ENCODE data around the gene KIAA1549.

KIAA1549 gene

DNA sequence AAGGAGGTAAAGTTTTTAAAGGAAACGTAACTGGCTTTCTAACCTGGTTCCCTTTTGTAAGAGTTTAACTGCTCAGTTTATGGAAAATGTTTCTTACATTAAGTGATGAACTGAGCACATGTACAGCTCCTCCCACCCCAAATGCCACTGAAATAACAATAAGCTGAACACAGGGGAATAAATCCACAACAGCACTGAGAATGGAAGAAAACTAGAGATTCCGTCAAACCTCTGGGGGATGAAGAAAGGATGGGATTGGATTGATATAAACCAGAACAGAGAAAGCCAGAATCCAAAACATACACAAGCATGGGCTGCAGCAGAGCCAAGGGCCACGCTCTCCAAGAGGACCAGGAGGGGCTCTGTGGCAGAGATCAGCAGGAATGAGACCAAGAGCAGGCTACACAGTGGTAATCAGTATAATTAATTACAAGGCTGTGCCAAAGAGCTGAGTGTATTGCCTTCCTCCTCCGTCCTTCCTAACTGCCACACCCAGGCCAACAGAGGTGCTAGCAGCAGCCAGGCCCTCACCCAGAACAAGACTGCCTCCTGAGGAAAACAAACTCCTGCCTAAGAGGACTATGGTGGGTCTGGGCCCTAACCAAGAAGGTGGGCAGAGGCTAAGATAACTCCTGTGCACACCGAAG lies 73.9 kb downstream of the KIAA1549 start:
- no peak for DNase-seq (ENCODE audit: low spot score)

DNA sequence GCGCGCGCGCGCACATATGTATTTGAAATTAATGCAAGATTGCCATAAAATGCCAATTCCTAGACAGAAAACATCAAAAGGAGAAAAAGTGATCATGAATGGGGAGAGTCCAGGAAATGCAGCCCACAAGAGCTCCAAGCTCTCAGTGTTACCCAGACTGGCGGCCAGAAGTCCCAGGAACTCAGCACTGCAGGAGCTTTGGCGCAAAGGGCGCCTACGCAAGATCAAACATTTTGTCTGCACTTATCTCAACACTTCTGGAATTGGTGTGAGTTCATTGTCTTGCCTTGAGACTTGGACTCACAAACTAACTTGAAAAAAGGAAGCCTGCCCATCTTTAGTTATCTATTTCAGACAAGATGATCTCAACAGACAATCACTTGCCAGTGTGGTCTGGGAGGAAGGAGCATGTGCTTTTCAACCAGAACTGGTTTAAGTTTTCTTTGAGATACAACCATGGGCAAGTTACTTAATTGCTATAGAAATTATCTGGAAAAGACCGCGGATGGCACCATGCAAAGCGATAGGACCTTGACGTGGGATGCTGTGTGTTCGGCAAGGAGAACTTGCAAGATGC lies 77.2 kb downstream of the KIAA1549 start:
- DNase-seq (ENCODE audit: low spot score) = no peak

DNA sequence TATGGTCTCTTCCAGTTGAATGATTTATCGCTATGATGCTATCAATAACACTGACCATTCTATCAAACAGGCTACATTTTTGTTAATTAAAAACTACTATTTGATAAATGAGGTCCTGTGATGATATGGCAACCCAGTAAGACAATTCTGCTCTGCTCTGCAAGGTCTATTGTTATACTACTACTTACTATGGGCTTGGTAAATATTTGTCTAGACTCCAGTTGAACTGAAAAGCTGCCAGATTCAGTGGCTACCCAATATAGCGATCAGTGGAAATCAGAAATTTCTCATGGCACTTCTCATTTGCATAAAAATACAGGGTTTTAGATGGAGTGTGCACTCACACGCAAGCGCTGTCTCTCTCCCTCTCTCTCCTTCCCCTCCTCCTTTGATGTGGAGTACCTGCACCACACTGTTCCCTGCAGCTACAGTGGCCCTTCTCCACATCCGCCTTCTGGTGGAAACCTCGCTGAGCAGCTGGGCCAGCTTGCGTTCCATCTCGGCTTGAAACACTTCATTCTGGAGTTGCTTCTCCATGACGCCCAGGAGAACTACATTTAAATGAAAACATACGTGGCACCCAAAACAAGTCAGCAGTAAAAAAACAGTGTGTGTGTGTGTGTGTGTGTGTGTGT lies 77.9 kb downstream of the KIAA1549 start:
- DNase-seq (ENCODE audit: low spot score) = no peak

DNA sequence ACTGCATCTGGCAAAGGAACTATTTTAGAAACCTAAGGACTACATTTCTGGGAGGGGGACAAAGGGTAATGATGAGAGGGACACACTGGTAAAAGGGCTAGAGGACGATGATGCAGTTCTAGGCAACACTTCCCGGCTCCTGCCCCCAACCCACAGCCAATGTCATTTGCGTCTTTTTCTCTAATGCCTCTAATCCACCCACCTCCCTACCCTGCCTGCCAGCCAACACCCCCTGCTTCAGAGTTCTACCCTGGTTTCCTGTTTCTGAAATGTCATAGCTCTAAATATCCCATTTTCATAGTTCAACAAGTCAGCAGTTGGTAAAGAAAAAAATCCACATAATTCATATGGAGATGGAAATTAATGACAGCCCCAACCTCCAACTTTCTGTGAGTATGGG lies 79.0 kb downstream of the KIAA1549 start:
- no peak for DNase-seq (ENCODE audit: low spot score)

DNA sequence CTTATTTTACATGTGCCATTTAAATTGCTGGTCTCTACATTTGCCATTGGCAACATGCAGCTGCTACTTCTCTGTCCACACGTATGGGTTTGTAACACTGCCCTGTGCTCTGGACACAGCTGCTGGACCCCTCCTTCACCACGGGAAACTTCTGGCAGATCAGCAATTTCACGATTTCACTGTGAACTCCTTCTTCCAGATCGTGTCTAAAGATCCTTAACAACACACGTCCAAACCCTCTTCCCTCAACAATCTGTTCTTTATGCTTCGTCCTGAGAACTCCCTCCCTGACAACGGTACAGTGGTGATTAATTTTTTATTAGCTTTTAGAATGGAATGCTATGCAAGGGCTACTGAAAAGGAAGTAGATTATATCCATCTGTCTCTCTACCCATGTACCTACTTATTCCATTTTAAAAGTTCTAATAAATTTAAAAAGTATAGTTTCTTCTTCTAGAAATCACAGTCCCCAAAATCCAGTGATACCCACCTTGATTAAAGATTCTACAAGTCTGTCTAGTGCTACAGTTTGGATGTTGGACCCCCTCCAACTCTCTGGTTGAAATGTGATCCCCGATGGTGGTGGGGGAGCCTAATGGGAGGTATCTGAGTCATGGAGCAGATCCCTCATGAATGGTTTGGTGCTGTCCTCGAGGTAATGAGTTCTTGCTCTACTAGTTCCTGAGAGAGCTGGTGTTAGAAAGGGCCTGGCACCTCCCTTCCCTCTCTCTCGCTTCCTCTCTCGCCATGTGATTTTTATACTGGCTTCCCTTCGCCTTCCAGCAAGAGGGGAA lies 81.0 kb downstream of the KIAA1549 start:
- DNase-seq (ENCODE audit: low spot score) = no peak

DNA sequence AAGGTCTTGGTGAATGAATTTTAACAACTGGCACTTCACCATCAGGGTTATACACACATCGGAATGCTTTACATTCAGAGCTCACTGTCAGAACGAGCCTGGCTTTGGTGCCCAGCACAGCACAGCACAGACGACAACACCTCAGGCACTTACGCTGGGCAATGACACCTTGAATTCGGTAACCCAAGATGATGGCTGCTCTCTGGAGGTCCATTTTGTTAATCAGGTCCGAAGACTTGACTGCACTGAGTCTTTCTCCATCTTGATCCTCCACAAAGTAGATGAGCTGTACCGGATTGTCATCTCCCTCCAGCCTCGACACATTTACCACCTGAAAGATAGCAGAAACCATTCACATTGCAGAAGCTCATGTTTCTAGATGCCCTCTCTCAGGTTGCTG lies 82.4 kb downstream of the KIAA1549 start:
- no peak for DNase-seq (ENCODE audit: low spot score)

DNA sequence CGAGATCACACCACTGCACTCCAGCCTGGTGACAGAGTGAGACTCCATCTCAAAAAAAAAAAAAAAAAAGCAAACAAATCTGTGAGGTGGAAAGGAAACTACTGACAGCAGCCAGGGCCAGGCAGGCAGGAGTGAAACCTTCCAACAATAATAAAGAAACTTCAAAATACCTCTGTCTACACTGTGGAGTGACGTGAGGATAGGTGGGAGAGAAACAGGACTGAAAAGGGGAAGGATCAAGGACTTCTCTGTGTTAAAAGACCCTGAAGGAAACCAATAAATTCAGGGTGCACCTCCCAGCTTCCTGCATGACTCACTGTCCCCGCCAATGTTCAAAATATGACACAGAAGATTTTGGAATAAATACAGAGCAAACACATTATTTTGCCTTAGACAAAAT lies 82.9 kb downstream of the KIAA1549 start:
- no peak for DNase-seq (ENCODE audit: low spot score)

DNA sequence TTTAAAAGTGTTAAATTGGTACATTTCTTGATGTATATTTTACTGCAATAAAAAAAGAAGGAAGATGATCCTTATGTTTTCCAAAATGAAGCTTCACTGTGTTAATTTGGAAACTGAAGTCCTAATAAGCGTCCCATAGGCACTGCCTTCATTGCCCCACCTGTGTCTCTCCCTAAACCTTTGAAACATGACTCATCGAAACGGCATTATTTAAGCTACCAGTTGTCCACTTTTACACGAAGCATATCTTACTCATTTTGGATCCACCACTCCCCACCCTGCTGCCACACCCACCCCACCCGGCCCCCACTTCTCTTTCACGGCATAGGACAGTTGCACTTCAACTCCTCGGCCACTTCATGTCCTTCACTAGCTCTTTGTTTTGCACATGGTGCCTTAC lies 85.5 kb downstream of the KIAA1549 start:
- DNase-seq (ENCODE audit: low spot score) = no peak

DNA sequence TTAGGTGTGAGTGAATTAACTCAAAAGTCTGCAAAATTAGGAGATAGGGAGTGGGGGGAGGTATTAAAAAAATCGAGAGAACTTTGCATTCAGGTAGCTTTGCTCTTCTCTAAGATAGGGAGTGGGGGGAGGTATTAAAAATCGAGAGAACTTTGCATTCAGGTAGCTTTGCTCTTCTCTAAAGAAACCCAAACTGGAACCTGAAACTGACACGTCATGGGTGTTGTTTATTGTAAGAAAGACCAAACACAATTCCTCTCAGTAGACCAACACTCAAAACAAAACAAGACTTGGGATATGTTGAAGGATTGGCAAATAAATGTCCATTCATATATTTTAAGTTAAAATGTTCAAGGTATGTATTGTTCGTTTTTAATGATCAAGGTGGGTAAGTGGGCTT lies 87.9 kb downstream of the KIAA1549 start:
- no peak for DNase-seq (ENCODE audit: low spot score)

DNA sequence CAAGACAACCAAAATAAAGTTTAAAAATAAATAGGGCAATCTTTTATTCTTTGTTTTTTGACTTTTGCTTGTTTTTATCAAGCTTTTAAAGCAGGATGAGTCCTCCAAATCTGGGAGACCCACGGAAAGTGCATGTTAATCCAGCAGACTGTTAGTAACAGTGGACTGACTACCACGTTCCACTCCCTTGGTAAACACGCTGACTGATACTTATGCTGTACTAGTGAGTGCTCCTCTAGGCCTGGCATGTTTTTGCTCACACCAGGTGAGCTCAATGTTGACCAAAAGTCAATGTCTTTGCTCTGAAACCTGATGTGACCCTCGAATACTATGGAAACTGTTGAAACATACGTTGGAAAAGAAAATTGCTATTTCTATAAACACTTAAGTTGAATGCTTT lies 88.4 kb downstream of the KIAA1549 start:
- no peak for DNase-seq (ENCODE audit: low spot score)

DNA sequence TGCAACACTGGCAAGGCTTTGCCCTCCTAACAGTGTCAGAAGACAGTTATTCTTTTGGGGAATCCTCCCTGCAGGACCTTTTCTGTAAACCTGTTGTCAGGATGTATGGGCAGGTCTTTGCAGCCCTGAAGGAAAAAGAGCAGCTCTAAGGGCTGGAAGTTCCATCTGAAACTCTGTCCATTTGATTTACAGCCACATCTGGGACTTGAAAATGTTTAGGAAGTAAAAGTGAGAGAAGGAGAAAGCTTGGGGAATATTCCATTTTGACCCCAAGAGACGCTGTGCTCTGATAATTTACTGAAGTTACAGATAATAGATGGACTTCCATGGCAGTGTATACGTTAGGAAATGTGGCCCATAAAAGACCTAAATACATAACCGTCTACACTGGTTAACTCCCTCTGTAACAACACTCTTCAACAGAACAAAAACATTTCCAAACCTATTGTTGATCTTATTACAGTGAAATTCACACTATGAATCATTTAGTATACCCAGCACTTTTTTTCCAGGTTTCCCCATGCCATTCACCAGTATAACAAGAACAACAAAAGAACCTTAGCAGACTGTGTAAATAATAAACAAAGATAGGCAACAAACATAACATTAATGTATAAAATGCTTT lies 89.1 kb downstream of the KIAA1549 start:
- no peak for DNase-seq (ENCODE audit: low spot score)

DNA sequence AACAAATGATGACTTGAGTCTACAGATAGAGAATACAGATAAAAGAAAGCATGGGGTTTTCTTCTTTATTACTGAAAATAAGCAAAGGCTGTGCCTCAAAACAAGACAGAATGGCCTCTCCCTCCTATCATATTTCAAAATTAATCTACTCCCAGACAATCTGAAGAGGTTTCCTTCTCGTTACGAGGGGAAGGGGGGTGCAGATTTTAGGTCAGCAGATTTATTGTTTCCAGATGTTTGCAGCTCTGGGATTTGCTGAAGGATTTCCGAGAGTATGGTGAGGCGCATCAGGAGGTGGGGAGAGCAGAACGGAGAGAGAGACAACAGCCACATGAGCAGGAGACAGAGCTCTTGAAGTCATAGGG lies 89.8 kb downstream of the KIAA1549 start:
- DNase-seq (ENCODE audit: low spot score) = peak; percentile 55

DNA sequence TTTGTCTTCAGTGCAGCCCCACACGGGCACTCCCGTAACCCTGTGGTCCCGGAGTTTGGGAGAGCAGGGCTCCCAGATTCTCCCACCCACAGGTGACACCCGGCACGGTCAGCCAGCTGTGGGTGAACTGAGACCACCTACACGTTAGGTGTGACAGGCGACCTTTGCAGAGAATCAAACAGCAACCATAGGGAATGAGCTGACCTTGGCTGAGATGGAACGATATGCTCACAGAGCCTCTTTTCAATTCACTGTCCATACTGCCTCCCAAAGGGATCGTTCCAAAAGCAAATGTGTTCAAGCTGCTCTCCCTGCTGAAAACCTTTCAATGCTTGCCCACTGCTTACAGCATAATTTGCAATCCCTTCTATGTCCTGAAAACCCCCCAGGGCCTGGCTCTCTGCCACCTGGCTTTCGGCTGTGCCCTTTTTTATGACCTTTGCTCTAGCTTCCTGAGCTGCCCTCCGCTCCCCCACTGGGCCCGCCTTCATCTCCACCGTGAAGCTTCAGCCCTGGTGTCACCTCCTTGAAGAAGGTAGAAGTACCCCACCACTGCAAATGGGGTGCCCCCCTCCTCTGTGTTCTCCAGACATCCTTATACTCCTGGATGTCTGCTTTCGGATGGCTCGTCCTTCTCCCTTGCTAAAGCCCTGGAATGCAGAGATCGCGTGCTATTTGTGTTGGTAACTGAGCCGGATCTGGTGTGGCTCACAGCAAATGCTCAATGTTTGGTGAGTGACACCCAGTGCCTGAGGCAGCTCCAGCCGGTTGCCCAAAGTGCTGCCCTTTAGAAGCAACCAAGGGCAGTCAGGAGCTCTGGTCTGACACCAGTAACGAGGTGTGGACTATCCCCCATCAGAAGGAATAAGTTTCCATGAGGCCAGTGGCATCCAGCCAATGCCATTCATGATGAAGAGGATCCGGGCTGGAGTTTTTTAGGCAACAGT lies 90.4 kb downstream of the KIAA1549 start:
- DNase-seq (ENCODE audit: low spot score) = peak; percentile 80

DNA sequence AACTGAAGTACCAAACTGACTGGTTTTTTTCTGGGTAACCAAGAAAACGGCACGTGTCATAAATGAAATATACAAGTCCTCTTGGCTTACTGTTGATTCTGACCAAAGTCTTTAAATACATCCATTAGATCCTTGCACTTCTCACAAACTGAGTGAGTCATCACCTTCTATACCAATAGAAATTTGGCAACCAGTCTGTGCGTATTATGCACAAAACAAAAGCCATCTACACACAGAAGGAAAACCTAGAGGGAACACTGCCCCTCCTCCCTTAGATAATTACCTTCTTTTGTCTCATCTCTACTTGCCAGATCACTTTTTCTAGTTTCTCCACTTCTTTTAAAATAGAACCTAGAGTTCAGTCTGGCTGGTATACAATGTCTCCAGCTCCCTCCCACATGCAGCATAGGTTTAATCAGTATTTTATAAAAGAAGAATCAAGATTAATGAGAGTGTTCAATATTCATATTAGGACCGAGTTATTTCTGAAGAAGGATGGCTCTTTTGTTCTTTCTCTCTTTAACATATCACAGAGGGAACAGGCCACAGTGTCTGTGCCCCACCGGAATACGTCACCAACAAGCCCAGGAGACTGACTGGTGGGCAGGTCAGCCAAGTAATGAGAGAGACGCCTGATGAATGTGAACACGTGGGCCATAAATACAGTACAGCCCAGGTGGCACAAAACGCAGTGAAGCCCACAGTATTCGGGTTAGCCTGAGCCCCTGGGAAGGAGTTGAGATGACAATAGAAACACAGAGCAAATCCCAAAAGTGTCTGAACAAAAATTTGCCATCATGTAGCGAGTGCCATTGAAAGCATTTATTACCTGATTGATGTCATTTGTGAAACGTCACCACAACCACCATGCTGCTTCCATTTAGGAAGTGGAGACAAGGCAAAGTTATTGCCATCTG lies 91.3 kb downstream of the KIAA1549 start:
- no peak for DNase-seq (ENCODE audit: low spot score)

DNA sequence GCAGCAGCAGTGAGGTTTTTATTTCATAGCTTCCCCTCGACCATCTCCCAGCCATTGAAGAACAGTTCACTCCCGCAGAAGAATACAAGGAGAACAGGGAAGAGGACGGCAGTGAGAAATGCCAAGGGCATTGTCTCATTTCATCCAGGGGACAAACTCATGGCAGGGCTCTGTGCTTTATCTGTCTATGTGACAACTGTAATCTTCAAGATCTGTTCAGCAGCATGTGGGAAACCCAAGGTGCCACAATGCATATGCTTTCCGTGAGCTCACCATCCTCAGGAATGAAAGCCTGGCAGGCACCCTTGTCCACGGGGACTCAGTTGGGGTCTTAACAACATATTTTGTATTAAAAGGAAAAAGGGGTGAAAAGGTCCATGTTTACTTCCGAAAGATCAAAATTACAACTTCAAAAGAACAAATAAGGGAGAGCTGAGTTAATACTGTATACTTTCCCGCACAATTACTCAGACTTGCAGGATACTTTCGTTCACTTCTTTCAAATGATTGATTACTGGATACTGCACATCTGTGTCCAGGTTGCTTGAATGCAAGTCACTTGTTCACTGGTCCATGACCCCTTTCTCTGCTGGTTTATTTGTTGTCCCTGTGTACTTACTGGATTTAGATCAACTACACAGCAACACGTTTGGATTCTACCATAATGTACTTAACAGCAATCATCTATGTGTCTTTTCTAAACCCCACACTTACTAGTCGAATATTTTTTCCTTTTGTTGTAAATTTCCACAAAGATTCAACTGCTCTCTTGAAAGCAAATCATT lies 93.1 kb downstream of the KIAA1549 start:
- DNase-seq (ENCODE audit: low spot score) = no peak

DNA sequence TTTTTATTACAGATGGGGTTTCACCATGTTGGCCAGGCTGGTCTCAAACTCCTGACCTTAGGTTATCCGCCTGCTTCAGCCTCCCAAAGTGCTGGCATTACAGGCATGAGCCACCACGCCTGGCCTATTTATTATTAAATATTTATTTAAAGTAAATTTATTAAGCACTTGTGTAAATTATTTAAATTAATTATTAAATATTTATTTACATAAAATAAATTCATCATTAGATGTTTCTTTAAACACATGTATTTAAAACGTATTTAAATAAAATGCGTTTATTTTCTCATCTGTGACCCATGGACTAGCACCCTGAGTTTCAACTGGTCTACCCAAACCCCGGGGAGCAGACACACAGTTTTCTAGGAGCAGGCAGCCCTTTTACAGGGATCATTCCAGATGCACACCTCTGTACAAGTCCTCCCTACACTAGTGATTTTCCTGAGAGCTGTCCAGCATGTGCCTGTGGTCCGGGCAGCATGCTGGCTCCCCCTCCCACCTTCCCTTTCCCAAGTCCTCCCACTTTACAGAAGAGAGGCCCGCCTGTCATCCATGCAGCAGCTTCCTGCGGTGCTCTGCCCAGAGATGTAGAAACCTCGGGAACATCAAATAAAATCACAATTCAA lies 94.0 kb downstream of the KIAA1549 start:
- DNase-seq (ENCODE audit: low spot score) = no peak

DNA sequence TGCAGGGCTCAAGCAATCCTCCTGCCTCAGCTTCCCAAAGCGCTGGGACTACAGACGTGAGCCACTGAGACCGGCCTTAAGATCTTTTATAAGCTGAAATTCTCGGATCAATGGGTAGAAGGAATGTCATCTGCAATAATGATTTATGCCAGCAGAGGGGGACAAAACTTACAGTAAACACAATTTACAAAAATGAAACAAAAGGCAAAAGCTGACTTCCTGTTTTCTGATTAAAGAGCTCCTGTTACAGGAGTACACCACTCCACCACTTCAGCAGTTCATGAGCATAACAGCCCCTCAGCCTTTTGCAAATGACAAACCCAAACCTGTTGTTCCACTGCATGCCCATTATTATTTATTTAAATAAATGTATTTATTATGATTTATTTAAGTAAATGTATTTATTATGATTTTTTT lies 94.7 kb downstream of the KIAA1549 start:
- DNase-seq (ENCODE audit: low spot score) = peak; percentile 65

DNA sequence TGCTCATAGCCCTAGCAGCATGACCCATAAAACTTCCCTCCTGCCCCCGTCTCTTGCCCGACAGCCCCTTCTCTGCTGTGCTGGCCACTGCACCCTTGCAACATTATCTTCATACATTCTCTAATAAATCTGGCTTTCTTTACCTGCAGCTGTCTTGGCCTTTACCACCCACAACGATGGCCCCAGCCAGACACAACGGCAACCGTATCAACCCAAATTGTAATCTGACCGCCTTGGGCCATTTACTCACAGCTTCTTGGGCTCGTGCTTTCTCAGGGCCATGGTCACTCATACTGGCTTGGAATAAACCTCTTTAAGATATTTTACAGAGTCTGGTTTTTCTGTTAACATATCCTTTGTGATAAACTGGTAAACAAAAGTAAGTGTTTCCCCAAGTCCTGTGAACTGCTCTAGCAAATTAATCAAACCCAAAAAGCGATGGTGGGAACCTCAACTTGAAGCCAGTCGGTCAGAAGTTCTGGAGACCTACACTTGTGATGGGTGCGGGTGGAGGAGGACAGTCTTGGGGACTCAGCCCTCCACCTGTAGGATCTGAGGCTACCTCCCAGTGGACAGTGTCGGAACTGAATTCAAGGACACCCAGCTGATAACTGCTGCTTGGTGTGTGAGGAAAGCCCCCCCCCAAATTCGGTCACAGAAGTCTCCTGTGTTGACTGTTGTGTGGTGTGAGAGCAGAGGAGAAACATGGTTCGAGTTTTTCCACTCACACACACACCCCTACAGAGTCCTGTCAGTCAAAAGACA lies 95.6 kb downstream of the KIAA1549 start:
- DNase-seq (ENCODE audit: low spot score) = no peak

Measured in AG20443 (cell line).